GM10266 (cell line): Measurements from ENCODE around the gene PLA2G4B.

Experiments
- DNase-seq: peaks from one replicate; pipeline ENCODE4 v3.0.0; 2012; ENCODE audit errors: extremely low spot score
- TF ChIP-seq, protein P1 (sequence below): IDR thresholded peaks from 2 replicates; pipeline ENCODE4 v1.5.1; 2012; ENCODE audit warnings: mild to moderate bottlenecking, low read depth; ENCODE audit not compliant: control insufficient read depth, insufficient read depth; ENCODE audit errors: missing control alignments

PLA2G4B gene

DNA sequence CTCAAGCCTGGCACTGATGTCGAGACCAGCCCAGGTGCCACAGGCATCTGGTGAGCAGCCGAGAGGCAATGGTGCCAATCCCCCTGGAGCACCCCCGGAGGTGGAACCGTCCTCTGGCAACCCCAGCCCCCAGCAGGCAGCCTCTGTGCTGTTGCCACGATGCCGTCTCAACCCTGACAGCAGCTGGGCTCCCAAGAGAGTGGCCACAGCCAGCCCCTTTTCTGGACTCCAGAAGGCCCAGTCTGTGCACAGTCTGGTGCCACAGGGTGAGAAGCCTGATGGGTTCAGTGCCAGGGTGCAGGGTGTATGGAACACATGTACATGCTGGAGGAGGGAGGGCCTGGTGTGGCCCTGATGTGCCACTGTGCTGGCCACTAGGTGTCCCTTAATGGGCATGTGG, 15.7 kb upstream of the PLA2G4B start:
- TF ChIP-seq, protein P1, sequence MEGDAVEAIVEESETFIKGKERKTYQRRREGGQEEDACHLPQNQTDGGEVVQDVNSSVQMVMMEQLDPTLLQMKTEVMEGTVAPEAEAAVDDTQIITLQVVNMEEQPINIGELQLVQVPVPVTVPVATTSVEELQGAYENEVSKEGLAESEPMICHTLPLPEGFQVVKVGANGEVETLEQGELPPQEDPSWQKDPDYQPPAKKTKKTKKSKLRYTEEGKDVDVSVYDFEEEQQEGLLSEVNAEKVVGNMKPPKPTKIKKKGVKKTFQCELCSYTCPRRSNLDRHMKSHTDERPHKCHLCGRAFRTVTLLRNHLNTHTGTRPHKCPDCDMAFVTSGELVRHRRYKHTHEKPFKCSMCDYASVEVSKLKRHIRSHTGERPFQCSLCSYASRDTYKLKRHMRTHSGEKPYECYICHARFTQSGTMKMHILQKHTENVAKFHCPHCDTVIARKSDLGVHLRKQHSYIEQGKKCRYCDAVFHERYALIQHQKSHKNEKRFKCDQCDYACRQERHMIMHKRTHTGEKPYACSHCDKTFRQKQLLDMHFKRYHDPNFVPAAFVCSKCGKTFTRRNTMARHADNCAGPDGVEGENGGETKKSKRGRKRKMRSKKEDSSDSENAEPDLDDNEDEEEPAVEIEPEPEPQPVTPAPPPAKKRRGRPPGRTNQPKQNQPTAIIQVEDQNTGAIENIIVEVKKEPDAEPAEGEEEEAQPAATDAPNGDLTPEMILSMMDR, result no peak
- DNase-seq, result no peak

DNA sequence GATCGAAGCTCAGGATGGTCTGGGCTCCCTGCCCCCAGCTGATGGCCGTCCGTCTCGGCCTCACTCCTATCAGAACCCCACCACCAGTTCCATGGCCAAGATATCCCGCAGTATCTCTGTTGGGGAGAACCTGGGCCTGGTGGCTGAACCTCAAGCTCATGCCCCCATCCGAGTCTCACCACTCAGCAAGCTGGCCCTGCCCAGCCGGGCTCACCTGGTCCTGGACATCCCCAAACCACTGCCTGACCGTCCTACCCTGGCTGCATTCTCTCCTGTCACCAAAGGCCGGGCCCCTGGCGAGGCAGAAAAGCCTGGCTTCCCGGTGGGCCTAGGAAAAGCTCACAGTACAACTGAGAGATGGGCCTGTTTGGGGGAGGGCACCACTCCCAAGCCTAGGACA, 15.1 kb upstream of the PLA2G4B start:
- no peak for DNase-seq
- TF ChIP-seq, protein P1, result no peak

- TF ChIP-seq, protein P1, result no peak
- no peak for DNase-seq
These were observed 14.4 kb upstream of the PLA2G4B start for GRCh38 chr15:41824062-41824745.

GRCh38 chr15:41825145-41825544, 13.5 kb upstream of the PLA2G4B start:
- DNase-seq, result no peak
- TF ChIP-seq, protein P1, result no peak

DNA sequence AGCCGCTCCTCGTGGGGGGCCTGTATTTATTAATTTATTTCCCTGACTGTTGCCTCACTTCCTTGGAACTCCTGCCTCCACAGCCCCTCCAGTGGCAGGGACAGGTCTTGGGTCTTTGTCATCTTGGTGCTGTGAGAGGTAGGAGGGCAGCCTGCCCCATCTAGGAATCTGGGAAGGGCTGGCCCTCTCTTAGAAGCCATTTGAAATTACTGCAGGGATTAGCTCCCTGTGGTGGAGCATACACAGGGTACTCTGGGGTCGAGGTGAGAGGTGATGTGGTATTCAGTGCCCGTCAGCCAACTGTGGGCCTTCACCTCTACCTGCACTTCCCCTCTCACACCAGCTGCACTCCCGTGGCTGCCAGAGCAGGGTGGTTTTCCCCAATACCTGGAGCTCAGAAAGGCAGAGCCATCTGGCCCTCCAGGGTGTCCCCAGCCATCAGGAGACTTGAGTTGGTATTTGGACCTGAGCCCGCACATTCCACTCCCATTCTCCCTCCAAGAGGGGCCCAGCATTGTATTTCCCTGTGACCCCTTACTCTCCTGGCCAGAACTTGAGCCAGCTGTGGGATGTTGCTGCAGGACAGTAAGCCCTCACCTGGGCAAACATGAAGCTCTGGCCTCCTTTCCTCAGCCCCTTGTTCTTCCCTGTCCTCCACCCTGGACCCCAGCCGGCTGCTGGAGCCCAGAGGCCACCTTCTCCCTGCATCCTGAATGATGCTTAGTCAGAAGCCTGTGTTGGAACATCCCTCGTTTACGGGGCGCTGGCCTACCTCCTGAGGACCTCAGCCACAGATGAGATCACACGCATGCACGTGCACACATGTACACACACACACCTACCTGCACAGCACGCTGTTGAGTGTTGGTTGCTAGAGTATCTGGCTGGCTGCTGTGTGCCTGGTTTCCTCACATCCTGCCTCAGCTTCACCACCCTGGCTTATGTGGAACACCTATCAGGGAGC, 12.8 kb upstream of the PLA2G4B start:
- TF ChIP-seq, protein P1, result no peak
- no peak for DNase-seq

- no peak for DNase-seq
- TF ChIP-seq, protein P1, result no peak
These were observed 11.3 kb upstream of the PLA2G4B start for GRCh38 chr15:41827290-41827879.
